Ishikawa (cell line): Measurements from ENCODE around the gene F11R.

Source experiments
- CEBPB ChIP-seq: IDR thresholded peaks from 2 replicates; pipeline ENCODE4 v1.6.1; 2012
- CREB1 ChIP-seq: IDR thresholded peaks from 2 replicates; pipeline ENCODE4 v1.6.1; 2012; ENCODE audit warnings: low read depth
- EGR1 ChIP-seq: IDR thresholded peaks from 2 replicates; pipeline ENCODE4 v1.6.1; 2012
- EP300 ChIP-seq: IDR thresholded peaks from 2 replicates; pipeline ENCODE4 v1.6.1; 2012; ENCODE audit warnings: borderline replicate concordance
- FOXM1 ChIP-seq: IDR thresholded peaks from 2 replicates; pipeline ENCODE4 v1.6.1; 2012; ENCODE audit warnings: low read depth, borderline replicate concordance
- NFIC ChIP-seq: IDR thresholded peaks from 2 replicates; pipeline ENCODE4 v1.6.1; 2012
- RAD21 ChIP-seq: IDR thresholded peaks from 2 replicates; pipeline ENCODE4 v1.6.1; 2012; ENCODE audit warnings: low read depth
- TAF1 ChIP-seq: IDR thresholded peaks from 2 replicates; pipeline ENCODE4 v1.6.1; 2012; ENCODE audit warnings: low read depth, mild to moderate bottlenecking
- TCF12 ChIP-seq: IDR thresholded peaks from 2 replicates; pipeline ENCODE4 v1.6.1; 2012; ENCODE audit warnings: low read depth
- TEAD4 ChIP-seq: IDR thresholded peaks from 2 replicates; pipeline ENCODE4 v1.6.1; 2012
- YY1 ChIP-seq: IDR thresholded peaks from 2 replicates; pipeline ENCODE4 v1.6.1; 2012; ENCODE audit warnings: low read depth
- ZBTB7A ChIP-seq: IDR thresholded peaks from 2 replicates; pipeline ENCODE4 v1.6.1; 2012; ENCODE audit warnings: low read depth
- TF ChIP-seq, protein P1 (sequence below): IDR thresholded peaks from 2 replicates; pipeline ENCODE4 v1.6.1; 2012
- TF ChIP-seq, protein P2 (sequence below): IDR thresholded peaks from 2 replicates; pipeline ENCODE4 v1.6.1; 2012
- TF ChIP-seq, protein P3 (sequence below): IDR thresholded peaks from 2 replicates; pipeline ENCODE4 v1.6.1; 2012; ENCODE audit warnings: low read depth, mild to moderate bottlenecking

F11R gene

DNA sequence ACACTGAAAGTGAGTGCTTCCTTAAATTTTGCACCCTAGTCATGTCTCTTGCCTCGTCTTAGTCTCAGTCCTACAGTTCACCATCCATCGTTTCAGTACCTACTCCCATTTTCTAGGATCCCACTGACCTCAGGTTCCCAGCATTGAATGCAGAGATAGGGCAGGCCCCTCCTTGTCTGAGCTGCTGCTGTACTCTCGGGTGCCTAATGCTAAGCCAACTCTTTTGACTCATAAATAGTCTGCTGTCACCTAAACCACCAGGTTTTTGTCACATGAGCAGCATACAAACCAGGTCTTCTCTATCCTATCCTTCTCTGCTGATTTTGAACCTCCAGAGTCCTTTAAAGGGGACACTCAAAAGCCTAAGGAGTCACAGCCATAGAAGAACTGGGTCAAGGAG lies 45.7 kb upstream of the F11R start:
- no peak for TF ChIP-seq EP300
- TF ChIP-seq CEBPB: no peak
- TF ChIP-seq TEAD4: no peak
- no peak for TF ChIP-seq TAF1
- no peak for TF ChIP-seq ZBTB7A
- no peak for TF ChIP-seq NFIC
- TF ChIP-seq, protein P1, sequence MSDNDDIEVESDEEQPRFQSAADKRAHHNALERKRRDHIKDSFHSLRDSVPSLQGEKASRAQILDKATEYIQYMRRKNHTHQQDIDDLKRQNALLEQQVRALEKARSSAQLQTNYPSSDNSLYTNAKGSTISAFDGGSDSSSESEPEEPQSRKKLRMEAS: no peak
- TF ChIP-seq EGR1: no peak
- TF ChIP-seq YY1: no peak
- TF ChIP-seq FOXM1: no peak

DNA sequence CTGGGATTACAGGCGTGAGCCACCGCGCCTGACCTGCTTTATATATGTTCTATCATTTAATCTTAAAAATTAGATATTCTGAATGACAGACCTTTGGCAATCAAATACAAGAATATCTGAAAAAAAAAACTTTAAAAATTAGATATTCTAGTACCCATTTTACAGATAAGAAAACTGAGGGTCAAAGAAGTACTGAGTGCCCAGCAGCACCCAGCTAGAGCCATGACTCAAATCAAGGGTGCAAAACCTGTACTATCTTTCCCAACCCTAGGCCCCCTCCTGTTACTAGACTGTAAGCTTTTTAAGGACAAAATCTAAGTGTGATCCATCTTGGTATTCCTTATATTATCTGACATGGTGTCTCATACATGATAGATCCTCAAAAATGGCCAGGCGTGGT lies 40.5 kb upstream of the F11R start:
- no peak for TF ChIP-seq EP300
- no peak for TF ChIP-seq RAD21

DNA sequence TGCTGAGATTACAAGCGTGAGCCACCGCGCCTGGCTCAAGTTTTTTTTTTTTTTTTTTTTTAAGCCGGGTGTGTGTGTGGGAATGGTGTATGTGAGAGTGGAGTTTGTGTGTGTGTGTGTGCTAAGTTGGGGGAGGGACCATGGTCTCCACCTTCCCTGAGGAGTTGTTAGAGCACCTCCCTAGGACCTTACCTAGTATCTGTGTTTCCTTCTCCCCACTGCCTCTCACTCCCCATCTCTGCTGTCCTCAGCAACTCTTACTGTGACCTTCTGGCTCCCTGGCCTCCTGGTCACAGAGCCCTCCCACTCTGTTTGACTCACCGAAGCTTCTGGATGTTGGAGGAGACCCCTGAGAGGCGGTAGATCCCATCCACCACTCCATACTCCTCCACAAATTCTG lies 38.3 kb upstream of the F11R start:
- TF ChIP-seq FOXM1 (no peak), TAF1 (no peak), RAD21 (no peak), EGR1 (no peak), CREB1 (no peak), TCF12 (no peak), CEBPB (no peak)
- TF ChIP-seq, protein P2, sequence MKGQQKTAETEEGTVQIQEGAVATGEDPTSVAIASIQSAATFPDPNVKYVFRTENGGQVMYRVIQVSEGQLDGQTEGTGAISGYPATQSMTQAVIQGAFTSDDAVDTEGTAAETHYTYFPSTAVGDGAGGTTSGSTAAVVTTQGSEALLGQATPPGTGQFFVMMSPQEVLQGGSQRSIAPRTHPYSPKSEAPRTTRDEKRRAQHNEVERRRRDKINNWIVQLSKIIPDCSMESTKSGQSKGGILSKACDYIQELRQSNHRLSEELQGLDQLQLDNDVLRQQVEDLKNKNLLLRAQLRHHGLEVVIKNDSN: no peak

DNA sequence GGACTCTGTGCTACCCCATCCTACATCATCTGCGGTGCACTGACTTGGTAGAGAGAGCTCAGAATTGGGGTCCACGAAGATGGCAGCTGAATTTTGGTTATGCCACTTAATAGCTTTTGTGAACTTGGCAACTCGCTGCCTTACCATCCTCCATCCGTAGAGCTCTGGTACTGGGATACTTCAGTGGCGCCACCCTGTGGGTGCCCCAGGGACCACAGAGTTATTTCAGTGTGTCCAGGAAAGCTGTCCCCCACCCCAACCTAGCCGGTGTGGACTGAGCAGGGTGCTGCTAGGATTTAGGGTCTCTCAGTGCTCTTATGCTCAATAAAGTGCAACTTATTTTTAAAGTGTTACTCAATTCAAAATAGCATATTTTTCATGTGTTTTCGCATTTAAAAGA lies 33.9 kb upstream of the F11R start:
- TF ChIP-seq RAD21 (no peak), FOXM1 (no peak), CEBPB (no peak), TAF1 (no peak), CREB1 (no peak), TEAD4 (no peak), YY1 (no peak), EGR1 (no peak), NFIC (no peak), ZBTB7A (no peak), TCF12 (no peak), EP300 (no peak)
- TF ChIP-seq, protein P3, sequence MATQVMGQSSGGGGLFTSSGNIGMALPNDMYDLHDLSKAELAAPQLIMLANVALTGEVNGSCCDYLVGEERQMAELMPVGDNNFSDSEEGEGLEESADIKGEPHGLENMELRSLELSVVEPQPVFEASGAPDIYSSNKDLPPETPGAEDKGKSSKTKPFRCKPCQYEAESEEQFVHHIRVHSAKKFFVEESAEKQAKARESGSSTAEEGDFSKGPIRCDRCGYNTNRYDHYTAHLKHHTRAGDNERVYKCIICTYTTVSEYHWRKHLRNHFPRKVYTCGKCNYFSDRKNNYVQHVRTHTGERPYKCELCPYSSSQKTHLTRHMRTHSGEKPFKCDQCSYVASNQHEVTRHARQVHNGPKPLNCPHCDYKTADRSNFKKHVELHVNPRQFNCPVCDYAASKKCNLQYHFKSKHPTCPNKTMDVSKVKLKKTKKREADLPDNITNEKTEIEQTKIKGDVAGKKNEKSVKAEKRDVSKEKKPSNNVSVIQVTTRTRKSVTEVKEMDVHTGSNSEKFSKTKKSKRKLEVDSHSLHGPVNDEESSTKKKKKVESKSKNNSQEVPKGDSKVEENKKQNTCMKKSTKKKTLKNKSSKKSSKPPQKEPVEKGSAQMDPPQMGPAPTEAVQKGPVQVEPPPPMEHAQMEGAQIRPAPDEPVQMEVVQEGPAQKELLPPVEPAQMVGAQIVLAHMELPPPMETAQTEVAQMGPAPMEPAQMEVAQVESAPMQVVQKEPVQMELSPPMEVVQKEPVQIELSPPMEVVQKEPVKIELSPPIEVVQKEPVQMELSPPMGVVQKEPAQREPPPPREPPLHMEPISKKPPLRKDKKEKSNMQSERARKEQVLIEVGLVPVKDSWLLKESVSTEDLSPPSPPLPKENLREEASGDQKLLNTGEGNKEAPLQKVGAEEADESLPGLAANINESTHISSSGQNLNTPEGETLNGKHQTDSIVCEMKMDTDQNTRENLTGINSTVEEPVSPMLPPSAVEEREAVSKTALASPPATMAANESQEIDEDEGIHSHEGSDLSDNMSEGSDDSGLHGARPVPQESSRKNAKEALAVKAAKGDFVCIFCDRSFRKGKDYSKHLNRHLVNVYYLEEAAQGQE: no peak
- TF ChIP-seq, protein P2: no peak
- TF ChIP-seq, protein P1: no peak

DNA sequence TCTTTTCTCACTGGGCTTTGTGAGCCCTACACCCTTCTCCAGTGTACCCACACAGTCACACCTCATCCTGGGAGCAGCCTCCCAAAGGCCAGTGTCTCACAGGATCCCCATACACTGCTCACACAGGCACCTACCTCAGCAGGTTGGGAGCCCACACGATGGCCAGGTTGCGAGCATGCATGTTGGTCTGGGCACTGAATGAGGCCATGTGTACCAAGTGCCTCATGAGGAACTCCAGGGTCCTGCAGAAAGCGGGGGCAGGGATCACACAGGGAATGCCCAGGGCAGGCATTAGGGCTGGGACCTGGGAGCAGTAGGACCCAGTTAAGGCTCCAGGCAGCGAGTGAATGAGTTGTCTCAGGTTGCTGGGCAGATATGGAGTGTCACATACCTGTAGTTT lies 33.3 kb upstream of the F11R start:
- TF ChIP-seq YY1: no peak
- TF ChIP-seq, protein P2: no peak
- no peak for TF ChIP-seq TEAD4
- TF ChIP-seq TAF1: no peak
- no peak for TF ChIP-seq EGR1
- no peak for TF ChIP-seq EP300
- no peak for TF ChIP-seq FOXM1
- no peak for TF ChIP-seq RAD21
- TF ChIP-seq TCF12: no peak

DNA sequence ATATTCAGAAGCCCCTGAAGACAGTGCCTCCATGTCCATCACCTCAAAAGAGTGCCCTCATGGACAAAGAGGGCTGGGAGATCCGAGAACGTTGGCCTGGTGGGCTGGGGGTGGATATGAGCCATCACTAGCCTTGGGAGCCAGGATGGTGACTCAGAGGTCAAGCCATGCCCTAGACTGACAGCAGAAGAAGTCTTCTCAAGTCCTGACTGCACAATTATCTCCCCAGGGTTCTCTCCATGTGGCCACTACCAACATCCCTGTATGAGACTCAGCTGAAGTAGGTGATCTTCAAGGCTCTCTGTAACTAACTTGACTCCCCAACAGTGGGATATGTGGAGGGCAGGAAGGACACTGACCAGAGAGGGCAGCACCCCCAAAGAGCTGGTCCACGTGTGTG lies 31.9 kb upstream of the F11R start:
- TF ChIP-seq FOXM1 (no peak), TCF12 (no peak), EGR1 (no peak), CREB1 (no peak), YY1 (no peak), EP300 (no peak), TAF1 (no peak), NFIC (no peak), TEAD4 (no peak), ZBTB7A (no peak), RAD21 (no peak), CEBPB (no peak)
- TF ChIP-seq, protein P1: no peak
- TF ChIP-seq, protein P2: no peak
- TF ChIP-seq, protein P3: no peak
